Astrocyte (in vitro differentiated cells and primary cell): ENCODE data around the gene TRMT1. TPM values are rescaled to one million over a fixed set of nuclear protein-coding genes. Genes with fewer than 3 reads are reported as not detected.

Experiments used
- DNase-seq: peaks from one replicate; pipeline ENCODE4 v3.0.0-alpha.2; 2010; ENCODE audit warnings: low read depth
- FAIRE-seq: peaks from 2 replicates; lab custom pipeline; 2011; peaks lifted over from hg19 to GRCh38; lab: Jason Lieb, UNC
- H2AFZ ChIP-seq: 2 replicates; pipeline ENCODE4 v1.6.0; 2012; ENCODE audit warnings: low read depth, low read length, inconsistent platforms
- H3K27ac ChIP-seq: 2 replicates; pipeline ENCODE4 v1.5.1; 2011; ENCODE audit warnings: low read depth, low read length, inconsistent platforms
- H3K27me3 ChIP-seq: 2 replicates; pipeline ENCODE4 v1.6.0; 2011; ENCODE audit warnings: low read length, inconsistent platforms; ENCODE audit not compliant: insufficient read depth
- H3K36me3 ChIP-seq: 2 replicates; pipeline ENCODE4 v1.5.1; 2011; ENCODE audit warnings: low read length, inconsistent platforms; ENCODE audit not compliant: insufficient read depth
- H3K4me1 ChIP-seq: 2 replicates; pipeline ENCODE4 v1.5.1; 2011; ENCODE audit warnings: low read length, inconsistent platforms; ENCODE audit not compliant: insufficient read depth
- H3K4me2 ChIP-seq: 2 replicates; pipeline ENCODE4 v1.6.0; 2012; ENCODE audit warnings: low read length, inconsistent platforms
- H3K4me3 ChIP-seq: 2 replicates; pipeline ENCODE4 v1.5.1; 2011; ENCODE audit warnings: low read depth, mild to moderate bottlenecking, low read length, inconsistent platforms; ENCODE audit not compliant: insufficient read depth
- H3K79me2 ChIP-seq: 2 replicates; pipeline ENCODE4 v1.6.0; 2012; ENCODE audit warnings: mild to moderate bottlenecking, low read length, inconsistent platforms; ENCODE audit not compliant: insufficient read depth
- H3K9ac ChIP-seq: 2 replicates; pipeline ENCODE4 v1.6.0; 2012; ENCODE audit warnings: mild to moderate bottlenecking, low read length, inconsistent platforms
- H3K9me3 ChIP-seq: 2 replicates; pipeline ENCODE4 v1.5.1; 2012; ENCODE audit warnings: low read depth, mild to moderate bottlenecking, low read length, inconsistent platforms; ENCODE audit not compliant: insufficient read depth
- H4K20me1 ChIP-seq: 2 replicates; pipeline ENCODE4 v1.6.0; 2012; ENCODE audit warnings: low read length, inconsistent platforms; ENCODE audit not compliant: insufficient read depth
- H3K27ac Mint-ChIP-seq: one replicate; pipeline ENCODE4 v1.8.0; 2021; ENCODE audit warnings: mild to moderate bottlenecking, mixed read lengths; ENCODE audit not compliant: unreplicated experiment
- H3K27me3 Mint-ChIP-seq: one replicate; pipeline ENCODE4 v1.8.0; 2021; ENCODE audit warnings: low read depth, mixed read lengths; ENCODE audit not compliant: unreplicated experiment
- H3K36me3 Mint-ChIP-seq: one replicate; pipeline ENCODE4 v1.8.0; 2021; ENCODE audit warnings: low read depth, mixed read lengths; ENCODE audit not compliant: unreplicated experiment
- H3K4me1 Mint-ChIP-seq: one replicate; pipeline ENCODE4 v1.8.0; 2021; ENCODE audit warnings: low read depth, mixed read lengths; ENCODE audit not compliant: unreplicated experiment
- H3K4me3 Mint-ChIP-seq: one replicate; pipeline ENCODE4 v1.8.0; 2021; ENCODE audit warnings: mild to moderate bottlenecking, moderate library complexity, mixed read lengths; ENCODE audit not compliant: unreplicated experiment
- H3K9me3 Mint-ChIP-seq: one replicate; pipeline ENCODE4 v1.8.0; 2021; ENCODE audit warnings: mild to moderate bottlenecking, mixed read lengths; ENCODE audit not compliant: unreplicated experiment
- EZH2 ChIP-seq: IDR thresholded peaks from 2 replicates; pipeline ENCODE4 v1.6.1; 2012; ENCODE audit warnings: mild to moderate bottlenecking, low read length, inconsistent platforms; ENCODE audit not compliant: insufficient read depth
- total RNA-seq: library from RNA; stranded (reverse); gene quantifications from 2 replicates; pipeline ENCODE4 v1.2.1, GENCODE V29; 2021
- TF ChIP-seq, protein P1 (sequence below): IDR thresholded peaks from 2 replicates; pipeline ENCODE4 v1.5.1; 2011; ENCODE audit warnings: low read depth, mild to moderate bottlenecking, inconsistent platforms, low read length, moderate library complexity; ENCODE audit not compliant: insufficient read depth

The TRMT1 gene
- total RNA-seq, 1 donor from 2014 or later = 43.3 TPM

DNA sequence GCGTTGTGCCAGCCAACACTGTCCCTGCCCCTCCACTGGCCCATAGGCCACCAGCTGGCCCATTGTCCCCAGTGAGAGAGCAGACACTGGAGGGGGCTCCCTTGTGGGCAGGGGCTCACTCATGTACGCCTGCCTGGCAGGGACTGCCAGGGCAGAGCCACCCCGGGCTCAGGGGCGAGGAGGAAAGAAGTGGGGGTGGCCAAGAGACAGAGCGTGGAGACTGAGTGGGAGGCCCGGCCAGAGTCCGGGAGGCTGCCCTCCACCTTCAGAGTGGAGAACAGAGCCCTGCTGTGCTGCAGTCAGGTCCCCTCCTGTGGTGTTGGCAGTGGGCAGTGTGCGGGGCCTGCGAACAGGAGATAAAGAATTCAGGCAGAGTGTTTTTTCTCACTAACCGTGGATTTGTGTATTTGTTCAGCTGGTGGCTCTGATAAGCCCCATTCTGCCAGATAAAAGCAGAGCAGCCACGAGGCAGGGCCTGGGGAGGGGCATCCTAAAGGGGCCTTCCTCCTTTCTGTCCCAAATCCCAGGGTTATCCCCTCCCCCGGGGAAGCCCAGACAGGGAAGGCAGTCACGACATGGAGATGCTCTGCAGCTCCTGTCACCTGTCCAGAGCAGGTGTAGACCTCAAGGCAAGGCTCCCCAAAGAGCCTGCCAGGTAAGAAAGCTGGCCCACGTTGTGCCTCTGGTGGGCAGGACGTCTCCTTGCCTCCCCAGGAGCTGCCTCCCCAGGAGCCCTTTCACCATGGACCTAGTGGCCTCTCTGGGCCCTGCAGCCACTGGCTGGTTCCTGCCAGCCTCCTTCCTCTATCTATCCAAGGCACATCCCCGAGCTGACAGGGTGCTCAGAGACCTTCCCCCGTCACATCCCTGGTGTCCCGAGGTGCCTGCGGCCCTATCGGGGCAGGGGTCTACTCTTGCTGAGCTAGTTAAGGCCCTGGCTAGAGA lies 46.9 kb downstream of the TRMT1 start:
- DNase-seq (no peak), FAIRE-seq (no peak)
- peak overlapping the region; percentile 36 for H3K4me2 ChIP-seq
- peaks cover 7% of the 10 kb centered on the region for H3K36me3 Mint-ChIP-seq
- H3K27ac Mint-ChIP-seq = no peak overlapping the region
- H3K4me1 ChIP-seq = peaks cover 12% of the 10 kb centered on the region
- H4K20me1 ChIP-seq = peaks cover 92% of the 10 kb centered on the region
- peaks cover 2% of the 10 kb centered on the region for H3K36me3 ChIP-seq
- H3K27ac ChIP-seq = no peak overlapping the region
- H3K9me3 ChIP-seq = no peaks in the 10 kb centered on the region
- no peak overlapping the region for H2AFZ ChIP-seq
- peaks cover 91% of the 10 kb centered on the region for H3K27me3 Mint-ChIP-seq
- peaks cover 77% of the 10 kb centered on the region for H3K79me2 ChIP-seq
- H3K4me3 Mint-ChIP-seq = no peak overlapping the region
- no peak for TF ChIP-seq EZH2
- TF ChIP-seq, protein P1, sequence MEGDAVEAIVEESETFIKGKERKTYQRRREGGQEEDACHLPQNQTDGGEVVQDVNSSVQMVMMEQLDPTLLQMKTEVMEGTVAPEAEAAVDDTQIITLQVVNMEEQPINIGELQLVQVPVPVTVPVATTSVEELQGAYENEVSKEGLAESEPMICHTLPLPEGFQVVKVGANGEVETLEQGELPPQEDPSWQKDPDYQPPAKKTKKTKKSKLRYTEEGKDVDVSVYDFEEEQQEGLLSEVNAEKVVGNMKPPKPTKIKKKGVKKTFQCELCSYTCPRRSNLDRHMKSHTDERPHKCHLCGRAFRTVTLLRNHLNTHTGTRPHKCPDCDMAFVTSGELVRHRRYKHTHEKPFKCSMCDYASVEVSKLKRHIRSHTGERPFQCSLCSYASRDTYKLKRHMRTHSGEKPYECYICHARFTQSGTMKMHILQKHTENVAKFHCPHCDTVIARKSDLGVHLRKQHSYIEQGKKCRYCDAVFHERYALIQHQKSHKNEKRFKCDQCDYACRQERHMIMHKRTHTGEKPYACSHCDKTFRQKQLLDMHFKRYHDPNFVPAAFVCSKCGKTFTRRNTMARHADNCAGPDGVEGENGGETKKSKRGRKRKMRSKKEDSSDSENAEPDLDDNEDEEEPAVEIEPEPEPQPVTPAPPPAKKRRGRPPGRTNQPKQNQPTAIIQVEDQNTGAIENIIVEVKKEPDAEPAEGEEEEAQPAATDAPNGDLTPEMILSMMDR = no peak
- no peaks in the 10 kb centered on the region for H3K9me3 Mint-ChIP-seq
- no peak overlapping the region for H3K9ac ChIP-seq
- no peaks in the 10 kb centered on the region for H3K27me3 ChIP-seq
- no peaks in the 10 kb centered on the region for H3K4me1 Mint-ChIP-seq
- no peak overlapping the region for H3K4me3 ChIP-seq

DNA sequence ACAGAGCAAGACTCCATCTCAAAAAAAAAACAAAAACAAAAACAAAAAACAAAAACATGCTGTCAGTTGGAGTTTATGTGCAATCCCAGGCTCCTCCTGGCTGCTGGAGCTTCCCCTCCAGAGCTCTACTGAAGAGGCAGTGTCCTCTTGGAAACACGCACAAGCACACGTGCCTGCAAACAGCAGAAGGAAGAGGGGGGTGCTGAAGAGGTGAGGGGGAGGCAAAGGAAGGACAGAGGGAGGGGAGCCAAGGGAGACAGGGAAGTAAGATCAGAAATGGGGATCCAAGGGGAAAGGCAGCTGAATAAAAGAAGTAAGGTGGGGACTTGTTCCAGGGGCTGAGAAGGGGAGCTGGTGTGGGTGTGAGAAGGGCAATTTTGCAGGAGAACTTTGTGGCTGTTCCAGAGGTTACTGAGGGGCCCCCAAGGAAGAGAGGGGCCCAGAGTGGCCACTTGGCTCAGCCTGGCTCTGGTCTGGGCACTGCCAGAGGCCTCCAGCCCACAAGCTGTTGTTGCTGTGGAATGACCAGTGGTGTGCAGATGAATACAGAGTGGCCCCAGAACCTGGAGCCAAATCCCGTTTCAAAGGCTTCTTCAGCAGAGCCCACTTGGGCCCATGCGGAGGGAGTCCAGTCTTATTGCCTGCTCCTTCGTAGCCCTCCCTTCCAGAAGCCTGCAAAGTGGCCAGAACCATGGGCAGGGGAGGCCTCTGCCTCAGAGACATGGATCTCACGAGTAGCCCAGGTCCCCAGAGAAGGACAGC lies 48.3 kb downstream of the TRMT1 start:
- Histone ChIP-seq H3K27ac (no peak overlapping the region), H4K20me1 (peaks cover 97% of the 10 kb centered on the region), H3K4me1 (peaks cover 13% of the 10 kb centered on the region), H3K9ac (no peak overlapping the region), H3K79me2 (peaks cover 91% of the 10 kb centered on the region), H3K9me3 (no peaks in the 10 kb centered on the region), H3K4me2 (no peak overlapping the region), H3K27me3 (no peaks in the 10 kb centered on the region), H3K4me3 (no peak overlapping the region), H2AFZ (no peak overlapping the region), H3K36me3 (peaks cover under 1% of the 10 kb centered on the region)
- Mint-ChIP-seq H3K27ac (no peak overlapping the region), H3K36me3 (peaks cover 7% of the 10 kb centered on the region), H3K9me3 (no peaks in the 10 kb centered on the region), H3K4me3 (no peak overlapping the region), H3K27me3 (peaks cover 90% of the 10 kb centered on the region), H3K4me1 (peaks cover 4% of the 10 kb centered on the region)
- TF ChIP-seq, protein P1 = no peak
- no peak for TF ChIP-seq EZH2
- DNase-seq (no peak), FAIRE-seq (no peak)
